HEK293 (cell line): Measurements from ENCODE around the gene SLC27A3.

Source experiments
- CTCF ChIP-seq: fragments of 450-650 bp; formaldehyde crosslinking; IDR thresholded peaks from 2 replicates; pipeline ENCODE4 v1.5.1; 2016; ENCODE audit warnings: missing biosample characterization, missing genetic modification characterization
- PRDM4 ChIP-seq: fragments of 450-650 bp; formaldehyde crosslinking; IDR thresholded peaks from 2 replicates; pipeline ENCODE4 v1.5.1; 2017; ENCODE audit warnings: missing biosample characterization, missing genetic modification characterization
- ZBTB1 ChIP-seq: fragments of 450-650 bp; formaldehyde crosslinking; IDR thresholded peaks from 2 replicates; pipeline ENCODE4 v1.5.1; 2016; ENCODE audit warnings: missing biosample characterization, missing genetic modification characterization
- ZNF174 ChIP-seq: fragments of 450-650 bp; formaldehyde crosslinking; IDR thresholded peaks from 2 replicates; pipeline ENCODE4 v1.5.0; 2017; ENCODE audit warnings: missing biosample characterization, mild to moderate bottlenecking, missing genetic modification characterization
- ZNF350 ChIP-seq: fragments of 450-650 bp; formaldehyde crosslinking; IDR thresholded peaks from 2 replicates; pipeline ENCODE4 v1.5.0; 2017; ENCODE audit warnings: missing biosample characterization, mild to moderate bottlenecking, missing genetic modification characterization

GRCh38 chr1:153774026-153774595 is 1.1 kb upstream of the SLC27A3 start:
- TF ChIP-seq CTCF (tag by site-specific recombination) (no peak), ZNF350 (tag by site-specific recombination) (no peak), PRDM4 (tag by site-specific recombination) (no peak), ZNF174 (no peak), ZBTB1 (tag by site-specific recombination) (no peak)
